ENCODE measurements around the gene SMIM35. TPM values are rescaled to one million over a fixed set of nuclear protein-coding genes. Genes with fewer than 3 reads are reported as not detected.

Gene SMIM35
- polyA plus RNA-seq, 1 of the 3 experiments (the other 2 are of a cell fraction), result not detected

DNA sequence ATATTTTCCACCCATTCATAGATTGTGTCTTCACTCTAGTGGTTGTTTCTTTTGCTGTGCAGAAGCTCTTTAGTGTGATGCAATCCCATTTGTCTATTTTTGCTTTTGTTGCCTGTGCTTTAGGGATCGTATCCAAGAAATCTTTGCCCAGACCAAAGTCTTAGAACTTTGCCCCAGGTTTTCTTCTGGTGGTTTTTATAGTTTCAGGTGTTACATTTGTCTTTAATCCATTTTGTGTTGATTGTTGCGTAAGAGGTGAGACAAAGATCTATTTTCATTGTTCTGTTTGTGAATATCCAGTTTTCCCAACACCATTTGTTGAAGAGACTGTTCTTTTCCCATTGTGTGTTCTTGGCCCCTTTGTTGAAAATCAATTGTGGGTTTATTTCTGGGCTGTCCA, 94.1 kb downstream of the SMIM35 start:
- no peaks in the 10 kb centered on the region for H3K9me3 ChIP-seq
- 50% methylated on average over 2 of the region's 2 CpGs for WGBS (ENCODE audit: low lambda C conversion rate)
- H3K4me3 ChIP-seq (ENCODE audit: low read depth in 2 of 2, low read length in 1 of 2), result no peak overlapping the region
- no peaks in the 10 kb centered on the region; the same call in 1 of the 2 replicates for H3K27me3 ChIP-seq (ENCODE audit: insufficient read depth)
- POLR2A ChIA-PET, result no interaction called here
- H3K9ac ChIP-seq, result no peak overlapping the region
- H3K4me2 ChIP-seq, result no peak overlapping the region
- no peaks in the 10 kb centered on the region for H4K20me1 ChIP-seq (ENCODE audit: insufficient read depth)
- no peaks in the 10 kb centered on the region for H3K36me3 ChIP-seq (replicated peaks in 1 of 2; ENCODE audit: control insufficient read depth in 1 of 2, insufficient read depth in 2 of 2, low read length in 1 of 2)
- no peaks in the 10 kb centered on the region for H3K79me2 ChIP-seq (ENCODE audit: insufficient read depth)
- CTCF ChIA-PET, result interaction anchor here (0.8 kb wide), 1 partner anchor 61 kb away, joined by 4 read pairs; no protein-coding TSS in a partner anchor
- no peaks in the 10 kb centered on the region for H3F3A ChIP-seq (replicated peaks; ENCODE audit: insufficient read depth)
- H3K4me1 ChIP-seq (ENCODE audit: control insufficient read depth in 1 of 2, insufficient read depth in 2 of 2, low read depth in 1 of 2, low read length in 1 of 2), result no peaks in the 10 kb centered on the region
- no peak overlapping the region for H2AFZ ChIP-seq (ENCODE audit: low read depth)
- TF ChIP-seq SMC3 (IDR thresholded peaks at IDR 0.05; ENCODE audit: low read depth, low read length), result no peak
- TF ChIP-seq, protein P1, sequence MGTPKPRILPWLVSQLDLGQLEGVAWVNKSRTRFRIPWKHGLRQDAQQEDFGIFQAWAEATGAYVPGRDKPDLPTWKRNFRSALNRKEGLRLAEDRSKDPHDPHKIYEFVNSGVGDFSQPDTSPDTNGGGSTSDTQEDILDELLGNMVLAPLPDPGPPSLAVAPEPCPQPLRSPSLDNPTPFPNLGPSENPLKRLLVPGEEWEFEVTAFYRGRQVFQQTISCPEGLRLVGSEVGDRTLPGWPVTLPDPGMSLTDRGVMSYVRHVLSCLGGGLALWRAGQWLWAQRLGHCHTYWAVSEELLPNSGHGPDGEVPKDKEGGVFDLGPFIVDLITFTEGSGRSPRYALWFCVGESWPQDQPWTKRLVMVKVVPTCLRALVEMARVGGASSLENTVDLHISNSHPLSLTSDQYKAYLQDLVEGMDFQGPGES (IDR thresholded peaks at IDR 0.05; ENCODE audit: low read depth, low read length), result no peak
- TF ChIP-seq GABPA (IDR thresholded peaks at IDR 0.05; ENCODE audit: low read depth), result no peak
- TF ChIP-seq, protein P2, sequence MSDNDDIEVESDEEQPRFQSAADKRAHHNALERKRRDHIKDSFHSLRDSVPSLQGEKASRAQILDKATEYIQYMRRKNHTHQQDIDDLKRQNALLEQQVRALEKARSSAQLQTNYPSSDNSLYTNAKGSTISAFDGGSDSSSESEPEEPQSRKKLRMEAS (IDR thresholded peaks at IDR 0.05; ENCODE audit: low read depth), result no peak
- TF ChIP-seq RCOR1 (IDR thresholded peaks at IDR 0.05; ENCODE audit: low read length), result no peak
- no peak for TF ChIP-seq JUND (IDR thresholded peaks at IDR 0.05)
- no peak for TF ChIP-seq EZH2phosphoT487 (IDR thresholded peaks at IDR 0.05; ENCODE audit: borderline replicate concordance, low read depth)
- TF ChIP-seq CHD2 (IDR thresholded peaks at IDR 0.05; ENCODE audit: low read length, partially characterized antibody), result no peak
- TF ChIP-seq EP300 (IDR thresholded peaks at IDR 0.05; ENCODE audit: borderline replicate concordance in 1 of 2, low read depth in 1 of 2, low read length in 1 of 2), result no peak
- TF ChIP-seq MEF2A (IDR thresholded peaks at IDR 0.05; ENCODE audit: borderline replicate concordance, low read depth), result no peak
- TF ChIP-seq FOXM1 (IDR thresholded peaks at IDR 0.05; ENCODE audit: low read depth), result no peak
- TF ChIP-seq RXRA (IDR thresholded peaks at IDR 0.05; ENCODE audit: borderline replicate concordance, low read depth), result no peak
- TF ChIP-seq, protein P3, sequence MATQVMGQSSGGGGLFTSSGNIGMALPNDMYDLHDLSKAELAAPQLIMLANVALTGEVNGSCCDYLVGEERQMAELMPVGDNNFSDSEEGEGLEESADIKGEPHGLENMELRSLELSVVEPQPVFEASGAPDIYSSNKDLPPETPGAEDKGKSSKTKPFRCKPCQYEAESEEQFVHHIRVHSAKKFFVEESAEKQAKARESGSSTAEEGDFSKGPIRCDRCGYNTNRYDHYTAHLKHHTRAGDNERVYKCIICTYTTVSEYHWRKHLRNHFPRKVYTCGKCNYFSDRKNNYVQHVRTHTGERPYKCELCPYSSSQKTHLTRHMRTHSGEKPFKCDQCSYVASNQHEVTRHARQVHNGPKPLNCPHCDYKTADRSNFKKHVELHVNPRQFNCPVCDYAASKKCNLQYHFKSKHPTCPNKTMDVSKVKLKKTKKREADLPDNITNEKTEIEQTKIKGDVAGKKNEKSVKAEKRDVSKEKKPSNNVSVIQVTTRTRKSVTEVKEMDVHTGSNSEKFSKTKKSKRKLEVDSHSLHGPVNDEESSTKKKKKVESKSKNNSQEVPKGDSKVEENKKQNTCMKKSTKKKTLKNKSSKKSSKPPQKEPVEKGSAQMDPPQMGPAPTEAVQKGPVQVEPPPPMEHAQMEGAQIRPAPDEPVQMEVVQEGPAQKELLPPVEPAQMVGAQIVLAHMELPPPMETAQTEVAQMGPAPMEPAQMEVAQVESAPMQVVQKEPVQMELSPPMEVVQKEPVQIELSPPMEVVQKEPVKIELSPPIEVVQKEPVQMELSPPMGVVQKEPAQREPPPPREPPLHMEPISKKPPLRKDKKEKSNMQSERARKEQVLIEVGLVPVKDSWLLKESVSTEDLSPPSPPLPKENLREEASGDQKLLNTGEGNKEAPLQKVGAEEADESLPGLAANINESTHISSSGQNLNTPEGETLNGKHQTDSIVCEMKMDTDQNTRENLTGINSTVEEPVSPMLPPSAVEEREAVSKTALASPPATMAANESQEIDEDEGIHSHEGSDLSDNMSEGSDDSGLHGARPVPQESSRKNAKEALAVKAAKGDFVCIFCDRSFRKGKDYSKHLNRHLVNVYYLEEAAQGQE (IDR thresholded peaks at IDR 0.05; ENCODE audit: low read depth, low read length), result no peak
- TF ChIP-seq TCF12 (IDR thresholded peaks at IDR 0.05), result no peak
- TF ChIP-seq SIN3A (IDR thresholded peaks at IDR 0.05; ENCODE audit: borderline replicate concordance, low read depth, low read length), result no peak
- TF ChIP-seq GATA2 (CRISPR knock-in tag; IDR thresholded peaks at IDR 0.05), result no peak
- TF ChIP-seq, protein P4, sequence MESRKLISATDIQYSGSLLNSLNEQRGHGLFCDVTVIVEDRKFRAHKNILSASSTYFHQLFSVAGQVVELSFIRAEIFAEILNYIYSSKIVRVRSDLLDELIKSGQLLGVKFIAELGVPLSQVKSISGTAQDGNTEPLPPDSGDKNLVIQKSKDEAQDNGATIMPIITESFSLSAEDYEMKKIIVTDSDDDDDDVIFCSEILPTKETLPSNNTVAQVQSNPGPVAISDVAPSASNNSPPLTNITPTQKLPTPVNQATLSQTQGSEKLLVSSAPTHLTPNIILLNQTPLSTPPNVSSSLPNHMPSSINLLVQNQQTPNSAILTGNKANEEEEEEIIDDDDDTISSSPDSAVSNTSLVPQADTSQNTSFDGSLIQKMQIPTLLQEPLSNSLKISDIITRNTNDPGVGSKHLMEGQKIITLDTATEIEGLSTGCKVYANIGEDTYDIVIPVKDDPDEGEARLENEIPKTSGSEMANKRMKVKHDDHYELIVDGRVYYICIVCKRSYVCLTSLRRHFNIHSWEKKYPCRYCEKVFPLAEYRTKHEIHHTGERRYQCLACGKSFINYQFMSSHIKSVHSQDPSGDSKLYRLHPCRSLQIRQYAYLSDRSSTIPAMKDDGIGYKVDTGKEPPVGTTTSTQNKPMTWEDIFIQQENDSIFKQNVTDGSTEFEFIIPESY (IDR thresholded peaks at IDR 0.05; ENCODE audit: borderline replicate concordance, low read depth), result no peak
- TF ChIP-seq ELF1 (IDR thresholded peaks at IDR 0.05), result no peak
- no peak overlapping the region for H3K27ac ChIP-seq (ENCODE audit: low read depth in 2 of 2, low read length in 1 of 2)
- DNase-seq, result no peak
- no peaks in the 10 kb centered on the region for H3K9me2 ChIP-seq

All from SK-N-SH (cell line).